Type B pancreatic cell (in vitro differentiated cells): ENCODE measurements around the gene CUL4A. TPM values are rescaled to one million over a fixed set of nuclear protein-coding genes. Genes with fewer than 3 reads are reported as not detected.
A peak's percentile ranks its signal among the peaks of the same experiment; 100 is the strongest.

Experiments
- DNase-seq: peaks from one replicate; pipeline ENCODE4 v3.0.0; 2021; ENCODE audit warnings: mixed read lengths; ENCODE audit not compliant: unreplicated experiment; ENCODE audit errors: extremely low spot score
- H3K27ac Mint-ChIP-seq: 2 replicates; pipeline ENCODE4 v1.8.0; 2021; ENCODE audit warnings: mild to moderate bottlenecking, mixed read lengths
- H3K27me3 Mint-ChIP-seq: 2 replicates; pipeline ENCODE4 v1.8.0; 2021; ENCODE audit warnings: mixed read lengths
- H3K36me3 Mint-ChIP-seq: 2 replicates; pipeline ENCODE4 v1.8.0; 2021; ENCODE audit warnings: mixed read lengths
- H3K4me1 Mint-ChIP-seq: one replicate; pipeline ENCODE4 v1.8.0; 2021; ENCODE audit warnings: mixed read lengths; ENCODE audit not compliant: unreplicated experiment
- H3K4me3 Mint-ChIP-seq: 2 replicates; pipeline ENCODE4 v1.8.0; 2021; ENCODE audit warnings: mild to moderate bottlenecking, mixed read lengths
- H3K9me3 Mint-ChIP-seq: 2 replicates; pipeline ENCODE4 v1.8.0; 2021; ENCODE audit warnings: mixed read lengths
- CTCF ChIP-seq: fragments of 200-600 bp; sonication (generic); conservative IDR thresholded peaks from 2 replicates; pipeline ENCODE4 v1.5.0; 2021; ENCODE audit warnings: antibody characterized with exemption, mild to moderate bottlenecking
- total RNA-seq: library from RNA; stranded (reverse); gene quantifications from 2 replicates; pipeline ENCODE4 v1.2.1, GENCODE V29; 2021; ENCODE audit warnings: low replicate concordance

Gene CUL4A
- total RNA-seq, 1 donor from 2014 or later, result 64.6 TPM

GRCh38 chr13:113229161-113229560 is 19.7 kb downstream of the CUL4A start:
- Mint-ChIP-seq H3K4me3 (no peak overlapping the region), H3K27me3 (no peaks in the 10 kb centered on the region), H3K4me1 (peaks cover 4% of the 10 kb centered on the region), H3K9me3 (no peaks in the 10 kb centered on the region), H3K36me3 (peaks cover 32% of the 10 kb centered on the region), H3K27ac (no peak overlapping the region)
- no peak for DNase-seq
- TF ChIP-seq CTCF, result no peak

GRCh38 chr13:113229791-113230190 is 20.4 kb downstream of the CUL4A start:
- DNase-seq, result no peak
- no peaks in the 10 kb centered on the region for H3K4me1 Mint-ChIP-seq
- H3K36me3 Mint-ChIP-seq, result peaks cover 29% of the 10 kb centered on the region
- H3K27me3 Mint-ChIP-seq, result no peaks in the 10 kb centered on the region
- H3K4me3 Mint-ChIP-seq, result no peak overlapping the region
- TF ChIP-seq CTCF, result no peak
- no peak overlapping the region for H3K27ac Mint-ChIP-seq
- H3K9me3 Mint-ChIP-seq, result no peaks in the 10 kb centered on the region

- no peak overlapping the region for H3K4me3 Mint-ChIP-seq
- no peaks in the 10 kb centered on the region for H3K9me3 Mint-ChIP-seq
- no peaks in the 10 kb centered on the region for H3K27me3 Mint-ChIP-seq
- H3K4me1 Mint-ChIP-seq, result no peaks in the 10 kb centered on the region
- peaks cover 27% of the 10 kb centered on the region for H3K36me3 Mint-ChIP-seq
- TF ChIP-seq CTCF, result no peak
- no peak for DNase-seq
- peak overlapping the region; percentile 23 for H3K27ac Mint-ChIP-seq
Observed at GRCh38 chr13:113231306-113232207, 22.1 kb downstream of the CUL4A start.

GRCh38 chr13:113232208-113233003 is 23.0 kb downstream of the CUL4A start:
- Mint-ChIP-seq H3K9me3 (no peaks in the 10 kb centered on the region), H3K27ac (no peak overlapping the region), H3K4me3 (no peak overlapping the region), H3K4me1 (no peaks in the 10 kb centered on the region), H3K36me3 (peaks cover 23% of the 10 kb centered on the region), H3K27me3 (no peaks in the 10 kb centered on the region)
- no peak for DNase-seq
- TF ChIP-seq CTCF, result no peak

GRCh38 chr13:113233101-113233500 is 23.7 kb downstream of the CUL4A start:
- Mint-ChIP-seq H3K36me3 (peaks cover 20% of the 10 kb centered on the region), H3K27me3 (no peaks in the 10 kb centered on the region), H3K4me3 (no peak overlapping the region), H3K9me3 (no peaks in the 10 kb centered on the region), H3K4me1 (no peaks in the 10 kb centered on the region), H3K27ac (no peak overlapping the region)
- DNase-seq, result no peak
- no peak for TF ChIP-seq CTCF
